K562 (cell line): Measurements from ENCODE around the gene ZNHIT2. TPM values are rescaled to one million over a fixed set of nuclear protein-coding genes. Genes with fewer than 3 reads are reported as not detected.
A peak's percentile ranks its signal among the peaks of the same experiment; 100 is the strongest.

Experiments used
- BCL6 ChIP-seq: fragments of 250-450 bp; sonication (Bioruptor Pico); IDR thresholded peaks from 2 replicates; pipeline ENCODE4 v1.4.0; 2020
- BRF1 ChIP-seq: IDR thresholded peaks from 3 replicates; pipeline ENCODE4 v1.6.1; 2011; ENCODE audit warnings: borderline replicate concordance, mild to moderate bottlenecking; ENCODE audit not compliant: insufficient read length; ENCODE audit errors: extremely low read depth
- DEAF1 ChIP-seq: fragments of 450-650 bp; formaldehyde crosslinking; IDR thresholded peaks from 2 replicates; pipeline ENCODE4 v1.4.0; 2020; ENCODE audit warnings: mild to moderate bottlenecking, moderate library complexity
- EP400 ChIP-seq: fragments of 450-650 bp; IDR thresholded peaks from 2 replicates; pipeline ENCODE4 v1.6.1; 2017; ENCODE audit warnings: antibody characterized with exemption, mild to moderate bottlenecking, moderate library complexity
- POLR2H ChIP-seq: IDR thresholded peaks from 2 replicates; pipeline ENCODE4 v1.6.1; 2016; ENCODE audit warnings: missing genetic modification characterization, low read depth, mild to moderate bottlenecking, control low read depth, missing compliant biosample characterization, moderate library complexity
- RHOXF2B ChIP-seq: fragments of 250-450 bp; sonication (Bioruptor Pico); conservative IDR thresholded peaks from 2 replicates; pipeline ENCODE4 v1.5.1; 2021
- SIN3B ChIP-seq: fragments of 450-650 bp; IDR thresholded peaks from 2 replicates; pipeline ENCODE4 v1.6.1; 2017; ENCODE audit warnings: low read depth, mild to moderate bottlenecking, moderate library complexity
- TAF7 ChIP-seq: fragments of 450-650 bp; IDR thresholded peaks from 2 replicates; pipeline ENCODE4 v1.6.1; 2016; ENCODE audit warnings: missing genetic modification characterization, missing compliant biosample characterization
- THRAP3 ChIP-seq: fragments of 450-650 bp; IDR thresholded peaks from 2 replicates; pipeline ENCODE4 v1.6.1; 2016; ENCODE audit warnings: mild to moderate bottlenecking, inconsistent platforms, borderline replicate concordance
- ZBTB1 ChIP-seq: sonication (generic); formaldehyde crosslinking; IDR thresholded peaks from 2 replicates; pipeline ENCODE4 v1.8.1; 2023; ENCODE audit warnings: missing genetic modification reagents, low read depth, mild to moderate bottlenecking, borderline replicate concordance
- ZNF174 ChIP-seq: fragments of 250-450 bp; sonication (Bioruptor Pico); IDR thresholded peaks from 2 replicates; pipeline ENCODE4 v1.4.0; 2020; ENCODE audit warnings: mild to moderate bottlenecking
- polyA plus RNA-seq, 8 experiments: library from polyadenylated mRNA; depleted of rRNA in 4 of 8; stranded (reverse) in 5 of 8; unstranded in 3 of 8; fragments of >200 nt; fragmentation: Nextera tagmentation in 2 of 8; fragmentation: Illumina TruSeq in 1 of 8; extraction: Ambion mirVana in 2 of 8; extraction: Trizol in 1 of 8; gene quantifications; 2 replicates each; pipeline versions ENCODE4 v1.2.1 to v1.2.3, GENCODE V29; 2011 to 2014; ENCODE audit warnings: inconsistent platforms in 1 of 8, missing spikeins in 1 of 8
- total RNA-seq, 7 experiments: library from RNA; depleted of rRNA in 6 of 7; stranded (reverse); fragments of >200 nt in 6 of 7; fragmentation: Illumina TruSeq in 2 of 7; extraction: Trizol in 2 of 7; gene quantifications; 2 replicates each; pipeline versions ENCODE4 v1.2.1 to v1.2.3, GENCODE V29; 2011 to 2021; ENCODE audit warnings: low replicate concordance in 1 of 7
- TF ChIP-seq, protein P1 (sequence below): fragments of 200-600 bp; sonication (generic); IDR thresholded peaks from one replicate; pipeline ENCODE4 v1.6.1; 2012; ENCODE audit warnings: mild to moderate bottlenecking, low read depth, low read length, inconsistent platforms
- TF ChIP-seq, protein P2 (sequence below): fragments of 200-800 bp; sonication (Bioruptor generic); IDR thresholded peaks from 2 replicates; pipeline ENCODE4 v1.6.1; 2017; ENCODE audit warnings: missing genetic modification characterization, missing compliant biosample characterization

ZNHIT2 gene
- total and polyA plus RNA-seq, 9 of the 15 experiments (the other 6 are each of a cell fraction or from before 2014, with no cell fraction given) = 0.08 to 39.0 (median 2.5) TPM

DNA sequence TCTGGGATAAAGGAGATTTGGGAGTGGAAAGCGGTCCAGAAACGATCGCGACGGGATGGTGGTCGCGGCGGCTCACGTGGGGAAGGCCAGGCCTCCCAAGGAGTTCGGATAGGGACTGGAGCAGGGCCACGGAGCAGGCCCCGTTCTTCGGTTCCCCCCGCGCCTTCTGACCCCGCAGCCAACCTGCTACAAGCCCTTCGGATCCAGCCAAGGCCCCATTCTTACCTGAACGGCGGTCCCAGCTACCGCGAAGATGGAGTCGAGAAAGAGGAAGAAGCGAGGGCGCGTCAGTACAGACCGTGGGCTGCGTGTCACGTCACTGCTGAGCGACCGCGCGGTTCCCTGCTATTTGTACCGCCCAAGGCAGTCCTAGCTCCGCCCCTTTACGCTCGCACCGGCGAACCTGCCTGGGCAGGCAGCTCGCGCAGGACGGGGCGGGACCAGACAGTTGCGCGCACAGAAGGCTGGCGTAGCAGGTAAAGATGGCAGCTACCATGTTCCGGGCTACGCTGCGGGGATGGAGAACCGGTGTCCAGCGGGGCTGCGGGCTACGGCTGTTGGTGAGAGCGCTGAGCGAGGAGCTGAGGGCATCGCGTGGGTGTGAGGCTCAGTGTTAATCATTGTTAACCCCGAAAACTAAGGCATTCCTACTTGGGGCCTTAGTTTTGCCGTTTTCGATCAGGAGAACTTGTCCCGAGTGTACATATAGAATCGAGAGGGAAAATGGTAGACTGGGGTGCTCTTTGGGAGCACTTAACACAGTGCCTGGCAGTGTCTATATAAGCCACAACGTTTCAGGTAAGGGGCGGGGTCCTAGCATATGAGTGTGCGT, 4.6 kb upstream of the ZNHIT2 start, which contains the start of the genes FAU and MRPL49 (continued):
- TF ChIP-seq, protein P1, sequence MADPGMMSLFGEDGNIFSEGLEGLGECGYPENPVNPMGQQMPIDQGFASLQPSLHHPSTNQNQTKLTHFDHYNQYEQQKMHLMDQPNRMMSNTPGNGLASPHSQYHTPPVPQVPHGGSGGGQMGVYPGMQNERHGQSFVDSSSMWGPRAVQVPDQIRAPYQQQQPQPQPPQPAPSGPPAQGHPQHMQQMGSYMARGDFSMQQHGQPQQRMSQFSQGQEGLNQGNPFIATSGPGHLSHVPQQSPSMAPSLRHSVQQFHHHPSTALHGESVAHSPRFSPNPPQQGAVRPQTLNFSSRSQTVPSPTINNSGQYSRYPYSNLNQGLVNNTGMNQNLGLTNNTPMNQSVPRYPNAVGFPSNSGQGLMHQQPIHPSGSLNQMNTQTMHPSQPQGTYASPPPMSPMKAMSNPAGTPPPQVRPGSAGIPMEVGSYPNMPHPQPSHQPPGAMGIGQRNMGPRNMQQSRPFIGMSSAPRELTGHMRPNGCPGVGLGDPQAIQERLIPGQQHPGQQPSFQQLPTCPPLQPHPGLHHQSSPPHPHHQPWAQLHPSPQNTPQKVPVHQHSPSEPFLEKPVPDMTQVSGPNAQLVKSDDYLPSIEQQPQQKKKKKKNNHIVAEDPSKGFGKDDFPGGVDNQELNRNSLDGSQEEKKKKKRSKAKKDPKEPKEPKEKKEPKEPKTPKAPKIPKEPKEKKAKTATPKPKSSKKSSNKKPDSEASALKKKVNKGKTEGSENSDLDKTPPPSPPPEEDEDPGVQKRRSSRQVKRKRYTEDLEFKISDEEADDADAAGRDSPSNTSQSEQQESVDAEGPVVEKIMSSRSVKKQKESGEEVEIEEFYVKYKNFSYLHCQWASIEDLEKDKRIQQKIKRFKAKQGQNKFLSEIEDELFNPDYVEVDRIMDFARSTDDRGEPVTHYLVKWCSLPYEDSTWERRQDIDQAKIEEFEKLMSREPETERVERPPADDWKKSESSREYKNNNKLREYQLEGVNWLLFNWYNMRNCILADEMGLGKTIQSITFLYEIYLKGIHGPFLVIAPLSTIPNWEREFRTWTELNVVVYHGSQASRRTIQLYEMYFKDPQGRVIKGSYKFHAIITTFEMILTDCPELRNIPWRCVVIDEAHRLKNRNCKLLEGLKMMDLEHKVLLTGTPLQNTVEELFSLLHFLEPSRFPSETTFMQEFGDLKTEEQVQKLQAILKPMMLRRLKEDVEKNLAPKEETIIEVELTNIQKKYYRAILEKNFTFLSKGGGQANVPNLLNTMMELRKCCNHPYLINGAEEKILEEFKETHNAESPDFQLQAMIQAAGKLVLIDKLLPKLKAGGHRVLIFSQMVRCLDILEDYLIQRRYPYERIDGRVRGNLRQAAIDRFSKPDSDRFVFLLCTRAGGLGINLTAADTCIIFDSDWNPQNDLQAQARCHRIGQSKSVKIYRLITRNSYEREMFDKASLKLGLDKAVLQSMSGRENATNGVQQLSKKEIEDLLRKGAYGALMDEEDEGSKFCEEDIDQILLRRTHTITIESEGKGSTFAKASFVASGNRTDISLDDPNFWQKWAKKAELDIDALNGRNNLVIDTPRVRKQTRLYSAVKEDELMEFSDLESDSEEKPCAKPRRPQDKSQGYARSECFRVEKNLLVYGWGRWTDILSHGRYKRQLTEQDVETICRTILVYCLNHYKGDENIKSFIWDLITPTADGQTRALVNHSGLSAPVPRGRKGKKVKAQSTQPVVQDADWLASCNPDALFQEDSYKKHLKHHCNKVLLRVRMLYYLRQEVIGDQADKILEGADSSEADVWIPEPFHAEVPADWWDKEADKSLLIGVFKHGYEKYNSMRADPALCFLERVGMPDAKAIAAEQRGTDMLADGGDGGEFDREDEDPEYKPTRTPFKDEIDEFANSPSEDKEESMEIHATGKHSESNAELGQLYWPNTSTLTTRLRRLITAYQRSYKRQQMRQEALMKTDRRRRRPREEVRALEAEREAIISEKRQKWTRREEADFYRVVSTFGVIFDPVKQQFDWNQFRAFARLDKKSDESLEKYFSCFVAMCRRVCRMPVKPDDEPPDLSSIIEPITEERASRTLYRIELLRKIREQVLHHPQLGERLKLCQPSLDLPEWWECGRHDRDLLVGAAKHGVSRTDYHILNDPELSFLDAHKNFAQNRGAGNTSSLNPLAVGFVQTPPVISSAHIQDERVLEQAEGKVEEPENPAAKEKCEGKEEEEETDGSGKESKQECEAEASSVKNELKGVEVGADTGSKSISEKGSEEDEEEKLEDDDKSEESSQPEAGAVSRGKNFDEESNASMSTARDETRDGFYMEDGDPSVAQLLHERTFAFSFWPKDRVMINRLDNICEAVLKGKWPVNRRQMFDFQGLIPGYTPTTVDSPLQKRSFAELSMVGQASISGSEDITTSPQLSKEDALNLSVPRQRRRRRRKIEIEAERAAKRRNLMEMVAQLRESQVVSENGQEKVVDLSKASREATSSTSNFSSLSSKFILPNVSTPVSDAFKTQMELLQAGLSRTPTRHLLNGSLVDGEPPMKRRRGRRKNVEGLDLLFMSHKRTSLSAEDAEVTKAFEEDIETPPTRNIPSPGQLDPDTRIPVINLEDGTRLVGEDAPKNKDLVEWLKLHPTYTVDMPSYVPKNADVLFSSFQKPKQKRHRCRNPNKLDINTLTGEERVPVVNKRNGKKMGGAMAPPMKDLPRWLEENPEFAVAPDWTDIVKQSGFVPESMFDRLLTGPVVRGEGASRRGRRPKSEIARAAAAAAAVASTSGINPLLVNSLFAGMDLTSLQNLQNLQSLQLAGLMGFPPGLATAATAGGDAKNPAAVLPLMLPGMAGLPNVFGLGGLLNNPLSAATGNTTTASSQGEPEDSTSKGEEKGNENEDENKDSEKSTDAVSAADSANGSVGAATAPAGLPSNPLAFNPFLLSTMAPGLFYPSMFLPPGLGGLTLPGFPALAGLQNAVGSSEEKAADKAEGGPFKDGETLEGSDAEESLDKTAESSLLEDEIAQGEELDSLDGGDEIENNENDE = no peak
- TF ChIP-seq RHOXF2B (CRISPR knock-in tag) = 0 out of 2 replicates have a peak, but pooled peaks have one; percentile 50
- TF ChIP-seq, protein P2, sequence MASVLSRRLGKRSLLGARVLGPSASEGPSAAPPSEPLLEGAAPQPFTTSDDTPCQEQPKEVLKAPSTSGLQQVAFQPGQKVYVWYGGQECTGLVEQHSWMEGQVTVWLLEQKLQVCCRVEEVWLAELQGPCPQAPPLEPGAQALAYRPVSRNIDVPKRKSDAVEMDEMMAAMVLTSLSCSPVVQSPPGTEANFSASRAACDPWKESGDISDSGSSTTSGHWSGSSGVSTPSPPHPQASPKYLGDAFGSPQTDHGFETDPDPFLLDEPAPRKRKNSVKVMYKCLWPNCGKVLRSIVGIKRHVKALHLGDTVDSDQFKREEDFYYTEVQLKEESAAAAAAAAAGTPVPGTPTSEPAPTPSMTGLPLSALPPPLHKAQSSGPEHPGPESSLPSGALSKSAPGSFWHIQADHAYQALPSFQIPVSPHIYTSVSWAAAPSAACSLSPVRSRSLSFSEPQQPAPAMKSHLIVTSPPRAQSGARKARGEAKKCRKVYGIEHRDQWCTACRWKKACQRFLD = peak; percentile 56
- no peak for TF ChIP-seq ZNF174 (CRISPR knock-in tag)
- no peak for TF ChIP-seq ZBTB1 (CRISPR knock-in tag)
- TF ChIP-seq THRAP3 = no peak
- TF ChIP-seq BRF1 = no peak
- peak; percentile 95 for TF ChIP-seq POLR2H (tag)
- peak; percentile 97 for TF ChIP-seq EP400
- peak; percentile 85 for TF ChIP-seq SIN3B
- TF ChIP-seq DEAF1 = no peak
- no peak for TF ChIP-seq BCL6 (CRISPR knock-in tag)
- TF ChIP-seq TAF7 (tag) = peak; percentile 88
